ENCODE measurements around the gene ABCA4. TPM values are rescaled to one million over a fixed set of nuclear protein-coding genes. Genes with fewer than 3 reads are reported as not detected.
A peak's percentile ranks its signal among the peaks of the same experiment; 100 is the strongest.

ABCA4 gene
- total and polyA plus RNA-seq, 2 experiments from 2014 or later = 0.53 to 1.4 TPM

GRCh38 chr1:94099303-94099702 is 21.6 kb downstream of the ABCA4 start:
- no peak overlapping the region for H3K4me2 ChIP-seq
- no peaks in the 10 kb centered on the region for H3K27me3 ChIP-seq
- no peaks in the 10 kb centered on the region for H3K9me3 ChIP-seq (ENCODE audit: low read depth)
- no peaks in the 10 kb centered on the region for H3K36me3 ChIP-seq (replicated peaks; ENCODE audit: insufficient read depth, low read depth)
- no peaks in the 10 kb centered on the region for H3K9me2 ChIP-seq (replicated peaks; ENCODE audit: insufficient read depth)
- TF ChIP-seq EZH2phosphoT487 (IDR thresholded peaks at IDR 0.05; ENCODE audit: low read depth, severe bottlenecking, unreplicated experiment) = no peak
- TF ChIP-seq, protein P1, sequence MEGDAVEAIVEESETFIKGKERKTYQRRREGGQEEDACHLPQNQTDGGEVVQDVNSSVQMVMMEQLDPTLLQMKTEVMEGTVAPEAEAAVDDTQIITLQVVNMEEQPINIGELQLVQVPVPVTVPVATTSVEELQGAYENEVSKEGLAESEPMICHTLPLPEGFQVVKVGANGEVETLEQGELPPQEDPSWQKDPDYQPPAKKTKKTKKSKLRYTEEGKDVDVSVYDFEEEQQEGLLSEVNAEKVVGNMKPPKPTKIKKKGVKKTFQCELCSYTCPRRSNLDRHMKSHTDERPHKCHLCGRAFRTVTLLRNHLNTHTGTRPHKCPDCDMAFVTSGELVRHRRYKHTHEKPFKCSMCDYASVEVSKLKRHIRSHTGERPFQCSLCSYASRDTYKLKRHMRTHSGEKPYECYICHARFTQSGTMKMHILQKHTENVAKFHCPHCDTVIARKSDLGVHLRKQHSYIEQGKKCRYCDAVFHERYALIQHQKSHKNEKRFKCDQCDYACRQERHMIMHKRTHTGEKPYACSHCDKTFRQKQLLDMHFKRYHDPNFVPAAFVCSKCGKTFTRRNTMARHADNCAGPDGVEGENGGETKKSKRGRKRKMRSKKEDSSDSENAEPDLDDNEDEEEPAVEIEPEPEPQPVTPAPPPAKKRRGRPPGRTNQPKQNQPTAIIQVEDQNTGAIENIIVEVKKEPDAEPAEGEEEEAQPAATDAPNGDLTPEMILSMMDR (IDR thresholded peaks at IDR 0.05; ENCODE audit: poor library complexity) = no peak
- no peak for TF ChIP-seq EZH2 (IDR thresholded peaks at IDR 0.05; ENCODE audit: borderline replicate concordance)
- DNase-seq (ENCODE audit: low spot score) = no peak
- H2AFZ ChIP-seq = no peak overlapping the region
- no peak overlapping the region for H3K27ac ChIP-seq
- H4K20me1 ChIP-seq (ENCODE audit: insufficient read depth, poor library complexity, severe bottlenecking) = no peaks in the 10 kb centered on the region
- H3K4me3 ChIP-seq = no peak overlapping the region
- 64% methylated on average over 3 of the region's 3 CpGs for WGBS (ENCODE audit: low lambda C conversion rate, missing lambda C conversion rate)
- peaks cover 58% of the 10 kb centered on the region for H3K4me1 ChIP-seq (ENCODE audit: insufficient read depth)
- H3K79me2 ChIP-seq = no peaks in the 10 kb centered on the region

DNA sequence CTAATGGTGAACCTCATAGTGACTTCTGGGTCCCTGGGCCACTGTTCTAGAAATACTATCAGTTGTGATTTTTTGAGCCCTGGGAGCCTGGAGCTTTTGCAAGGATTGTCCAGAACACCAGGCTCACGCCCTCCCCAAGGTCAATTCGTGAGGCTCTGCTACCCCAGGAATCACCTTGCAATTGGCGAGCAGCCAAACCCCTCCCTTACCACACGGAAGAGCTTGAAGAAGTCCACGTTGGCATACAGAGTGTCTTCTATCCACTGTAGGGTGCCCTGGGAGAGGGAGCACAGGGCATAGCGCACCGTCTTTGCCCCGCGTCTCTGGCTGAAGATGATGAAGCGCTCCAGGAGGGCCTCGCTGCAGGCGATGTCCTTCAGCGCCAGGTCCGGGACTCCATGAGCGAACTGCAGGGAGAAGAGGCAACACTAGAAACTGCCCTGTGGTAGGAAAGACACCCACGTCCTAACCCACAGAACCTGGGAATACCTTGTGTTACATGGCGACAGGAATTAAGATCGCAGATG is 22.3 kb downstream of the ABCA4 start:
- Histone ChIP-seq H3K9me2 (replicated peaks; ENCODE audit: insufficient read depth) (no peaks in the 10 kb centered on the region), H3K9me3 (ENCODE audit: low read depth) (no peaks in the 10 kb centered on the region), H4K20me1 (ENCODE audit: insufficient read depth, poor library complexity, severe bottlenecking) (no peaks in the 10 kb centered on the region), H2AFZ (no peak overlapping the region), H3K27ac (no peak overlapping the region), H3K79me2 (no peaks in the 10 kb centered on the region), H3K4me3 (no peak overlapping the region), H3K4me1 (ENCODE audit: insufficient read depth) (peaks cover 64% of the 10 kb centered on the region), H3K4me2 (no peak overlapping the region), H3K36me3 (replicated peaks; ENCODE audit: insufficient read depth, low read depth) (no peaks in the 10 kb centered on the region), H3K27me3 (no peaks in the 10 kb centered on the region)
- WGBS (ENCODE audit: low lambda C conversion rate, missing lambda C conversion rate) = 88% methylated on average over 18 of the region's 18 CpGs
- TF ChIP-seq EZH2phosphoT487 (IDR thresholded peaks at IDR 0.05; ENCODE audit: low read depth, severe bottlenecking, unreplicated experiment) (no peak), EZH2 (IDR thresholded peaks at IDR 0.05; ENCODE audit: borderline replicate concordance) (no peak)
- TF ChIP-seq, protein P1 (IDR thresholded peaks at IDR 0.05; ENCODE audit: poor library complexity) = no peak
- no peak for DNase-seq (ENCODE audit: low spot score)

DNA sequence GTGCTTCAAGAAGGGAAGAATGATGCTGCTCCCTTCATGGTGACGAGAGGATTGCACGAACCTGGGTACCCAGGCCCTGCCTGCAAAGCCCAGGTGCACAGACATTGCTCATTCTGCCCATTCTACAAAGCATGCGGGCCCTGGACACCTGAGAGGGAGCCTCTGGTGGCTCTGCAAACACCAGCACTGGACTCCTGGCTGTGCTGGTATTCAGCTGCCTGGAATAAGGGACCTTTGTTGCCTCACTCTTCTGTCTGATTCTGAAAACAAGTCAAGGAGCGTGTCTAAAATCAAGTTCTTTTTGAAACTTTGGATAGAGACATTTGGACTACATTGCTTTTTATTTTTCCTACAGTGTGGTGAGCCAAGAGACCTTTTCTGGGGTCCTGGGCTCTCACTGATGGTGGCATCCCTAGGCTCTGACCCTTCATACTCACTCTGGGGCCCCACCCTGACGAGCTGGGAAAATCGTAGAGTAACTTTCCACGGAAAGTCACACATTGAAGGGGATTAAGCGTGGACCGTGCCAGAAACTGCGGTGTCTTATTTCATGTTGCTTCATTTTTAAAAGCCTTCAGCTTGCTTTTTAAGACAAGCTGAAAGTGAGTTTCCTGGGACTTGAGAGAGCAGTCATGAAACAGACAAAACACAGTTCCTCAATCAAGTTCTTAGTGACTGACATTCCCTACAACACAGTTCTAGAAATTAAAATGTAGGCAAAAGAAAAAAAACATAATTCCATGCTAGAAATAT is 24.0 kb downstream of the ABCA4 start:
- peak overlapping the region; percentile 24 for H3K4me2 ChIP-seq
- H3K27ac ChIP-seq = peak overlapping the region; percentile 93
- no peaks in the 10 kb centered on the region for H3K9me2 ChIP-seq (replicated peaks; ENCODE audit: insufficient read depth)
- peak; percentile 55 for DNase-seq (ENCODE audit: low spot score)
- 45% methylated on average over 10 of the region's 10 CpGs for WGBS (ENCODE audit: low lambda C conversion rate, missing lambda C conversion rate)
- H3K27me3 ChIP-seq = no peaks in the 10 kb centered on the region
- no peak overlapping the region for H2AFZ ChIP-seq
- H4K20me1 ChIP-seq (ENCODE audit: insufficient read depth, poor library complexity, severe bottlenecking) = no peaks in the 10 kb centered on the region
- no peaks in the 10 kb centered on the region for H3K36me3 ChIP-seq (replicated peaks; ENCODE audit: insufficient read depth, low read depth)
- TF ChIP-seq, protein P1 (IDR thresholded peaks at IDR 0.05; ENCODE audit: poor library complexity) = no peak
- no peak for TF ChIP-seq EZH2 (IDR thresholded peaks at IDR 0.05; ENCODE audit: borderline replicate concordance)
- TF ChIP-seq EZH2phosphoT487 (IDR thresholded peaks at IDR 0.05; ENCODE audit: low read depth, severe bottlenecking, unreplicated experiment) = no peak
- no peak overlapping the region for H3K4me3 ChIP-seq
- H3K4me1 ChIP-seq (ENCODE audit: insufficient read depth) = peaks cover 65% of the 10 kb centered on the region
- no peaks in the 10 kb centered on the region for H3K79me2 ChIP-seq
- H3K9me3 ChIP-seq (ENCODE audit: low read depth) = no peaks in the 10 kb centered on the region
